Stomach (tissue), 9 donors: ENCODE data around the gene NSD2. TPM values are rescaled to one million over a fixed set of nuclear protein-coding genes. Genes with fewer than 3 reads are reported as not detected.

Experiments
- DNase-seq, 2 donors: peaks; one replicate each; pipeline versions ENCODE4 v3.0.0 to v3.0.0-alpha.2; 2013 to 2019
- H3K27ac ChIP-seq, 5 donors: fragments of 200-600 bp in 4 of 5; sonication (generic) in 4 of 5; one replicate each; pipeline ENCODE4 v1.5.1; 2013 to 2019; ENCODE audit warnings: mild to moderate bottlenecking in 1 of 5, moderate library complexity in 1 of 5
- H3K27me3 ChIP-seq, 3 donors: fragments of 200-600 bp; sonication (generic); one replicate each; pipeline ENCODE4 v1.5.1; 2017 to 2019; ENCODE audit warnings: mixed run types in 1 of 3
- H3K36me3 ChIP-seq, 4 donors: fragments of 200-600 bp; sonication (generic); 1 replicate in 3 of 4; 2 replicates in 1 of 4; pipeline ENCODE4 v1.5.1; 2016 to 2019
- H3K4me1 ChIP-seq, 4 donors: fragments of 200-600 bp; sonication (generic); one replicate each; pipeline ENCODE4 v1.5.1; 2016 to 2019
- H3K4me3 ChIP-seq, 4 donors: fragments of 200-600 bp; sonication (generic) in 3 of 4; one replicate each; pipeline ENCODE4 v1.5.1; 2016 to 2019; ENCODE audit warnings: mild to moderate bottlenecking in 1 of 4
- H3K9me3 ChIP-seq, 4 donors: fragments of 200-600 bp; sonication (generic); one replicate each; pipeline ENCODE4 v1.5.1; 2016 to 2019
- CTCF ChIP-seq, 7 experiments: fragments of 450-650 bp in 4 of 7; fragments of 200-600 bp in 3 of 7; sonication (generic) in 3 of 7; IDR thresholded peaks; one replicate each; pipeline ENCODE4 v1.5.1; 2016 to 2019; ENCODE audit warnings: antibody characterized with exemption in 7 of 7, control low read depth in 2 of 7, mild to moderate bottlenecking in 1 of 7
- EP300 ChIP-seq: sonication (generic); formaldehyde crosslinking; IDR thresholded peaks from one replicate; pipeline ENCODE4 v1.6.1; 2017; ENCODE audit warnings: antibody characterized with exemption
- POLR2A ChIP-seq, 4 donors: fragments of 450-650 bp; IDR thresholded peaks; one replicate each; pipeline ENCODE4 v1.6.1; 2016; ENCODE audit warnings: antibody characterized with exemption in 4 of 4, control low read depth in 2 of 4, mild to moderate bottlenecking in 1 of 4, moderate library complexity in 1 of 4
- POLR2AphosphoS5 ChIP-seq, 3 donors: sonication (generic); formaldehyde crosslinking; IDR thresholded peaks; one replicate each; pipeline ENCODE4 v1.6.1; 2016; ENCODE audit warnings: antibody characterized with exemption in 3 of 3
- WGBS, 5 donors: extraction: QIAGEN DNeasy Blood & Tissue Kit in 3 of 5; methylation state at CpG; one replicate each; pipeline versions ENCODE4 v1.1.5 to v1.1.7; 2013 to 2018; 5-methylcytosine and 5-hydroxymethylcytosine counted together
- intact Hi-C: fragments of 100-400 bp; cut with DNase I; formaldehyde crosslinking; loops from one replicate; pipeline ENCODE4 v1.15.1; 2023; ENCODE audit warnings: low total_unique reads
- polyA plus RNA-seq, 3 donors: library from polyadenylated mRNA; stranded (reverse); fragments of 200-250 nt; gene quantifications; one replicate each; pipeline ENCODE4 v1.2.3, GENCODE V29; 2013
- total RNA-seq, 5 donors: library from RNA; depleted of rRNA; stranded (reverse); fragments of >200 nt; gene quantifications; one replicate each; pipeline versions ENCODE4 v1.1.0 to v1.2.3, GENCODE V29; 2014 to 2016
- donor health status: healthy with polysubstance abuse.
- donor health status: Bipolar disorder and iron deficiency.
- donor health status: healthy.

The NSD2 gene
- total and polyA plus RNA-seq, 8 donors = 4.9 to 176 (median 56.9) TPM

DNA sequence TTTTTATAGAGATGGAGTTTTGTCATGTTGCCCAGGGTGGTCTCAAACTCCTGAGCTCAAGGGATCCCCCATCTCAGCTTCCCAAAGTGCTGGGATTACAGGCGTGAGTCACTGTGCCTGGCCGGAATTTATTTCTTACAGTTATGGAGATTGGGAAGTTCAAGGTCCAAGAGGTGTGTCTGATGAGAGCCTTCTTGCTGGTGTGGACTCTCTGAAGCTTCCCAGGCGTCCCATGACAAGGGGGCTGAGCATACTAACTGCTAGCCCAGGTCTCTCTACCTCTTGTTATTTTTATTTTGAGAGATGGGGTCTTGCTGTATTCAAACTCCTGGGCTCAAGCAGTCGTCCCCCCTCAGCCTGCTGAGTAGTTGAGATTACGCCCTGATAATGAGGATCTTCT is 2.9 kb upstream of the NSD2 start:
- H3K9me3 ChIP-seq = no peaks in the 10 kb centered on the region
- peaks cover 0 to 35% (median 0%) of the 10 kb centered on the region in 3 donors for H3K27me3 ChIP-seq
- intact Hi-C loops = no loop called here
- peaks cover 17 to 38% (median 29%) of the 10 kb centered on the region in 4 donors for H3K4me1 ChIP-seq
- peak; percentile 27 to 84 for DNase-seq
- 45 to 67% (median 57%) methylated on average over 5 of the region's 5 CpGs for WGBS, 5 donors
- no peak overlapping the region for H3K27ac ChIP-seq
- no peaks in the 10 kb centered on the region for H3K36me3 ChIP-seq
- TF ChIP-seq CTCF (IDR thresholded peaks at IDR 0.05) (no peak), EP300 (no peak), POLR2A (IDR thresholded peaks at IDR 0.05) (no peak), POLR2AphosphoS5 (IDR thresholded peaks at IDR 0.05) (no peak)
- no peak overlapping the region for H3K4me3 ChIP-seq

GRCh38 chr4:1868912-1869311 is 2.3 kb upstream of the NSD2 start:
- intact Hi-C loops = no loop called here
- peak overlapping the region in 3 of 5 donors; percentile 100 for H3K27ac ChIP-seq
- no peaks in the 10 kb centered on the region for H3K9me3 ChIP-seq
- H3K4me1 ChIP-seq = peaks cover 22 to 45% (median 35%) of the 10 kb centered on the region in 4 donors
- WGBS, 5 donors = 85 to 96% (median 93%) methylated on average over 3 of the region's 3 CpGs
- no peak for TF ChIP-seq POLR2AphosphoS5 (IDR thresholded peaks at IDR 0.05)
- no peak for TF ChIP-seq POLR2A (IDR thresholded peaks at IDR 0.05)
- no peak for TF ChIP-seq EP300
- no peak for TF ChIP-seq CTCF (IDR thresholded peaks at IDR 0.05)
- no peaks in the 10 kb centered on the region for H3K36me3 ChIP-seq
- no peak for DNase-seq
- H3K4me3 ChIP-seq = no peak overlapping the region
- peaks cover 0 to 29% (median 0%) of the 10 kb centered on the region in 3 donors for H3K27me3 ChIP-seq

- intact Hi-C loops = no loop called here
- H3K27me3 ChIP-seq = peaks cover 0 to 21% (median 0%) of the 10 kb centered on the region in 3 donors
Measured at GRCh38 chr4:1869530-1870327, 1.5 kb upstream of the NSD2 start.

GRCh38 chr4:1870328-1870577 is 940 bp upstream of the NSD2 start:
- Histone ChIP-seq H3K4me1 (peaks cover 22 to 55% (median 42%) of the 10 kb centered on the region in 4 donors), H3K9me3 (no peaks in the 10 kb centered on the region), H3K27ac (peak overlapping the region; percentile 98 to 100 (median 100)), H3K36me3 (no peaks in the 10 kb centered on the region), H3K27me3 (peaks cover 0 to 17% (median 0%) of the 10 kb centered on the region in 3 donors), H3K4me3 (peak overlapping the region; percentile 71 to 81 (median 81))
- TF ChIP-seq POLR2AphosphoS5 (IDR thresholded peaks at IDR 0.05) (no peak), EP300 (no peak), POLR2A (IDR thresholded peaks at IDR 0.05) (no peak), CTCF (IDR thresholded peaks at IDR 0.05) (no peak)
- peak; percentile 92 to 96 for DNase-seq
- intact Hi-C loops = no loop called here
- 0 to 1% (median 0%) methylated on average over 3 to 22 of the region's 22 CpGs for WGBS, 5 donors

More at GRCh38 chr4:1869530-1870327, 1.5 kb upstream of the NSD2 start:
- Histone ChIP-seq H3K36me3 (no peaks in the 10 kb centered on the region), H3K4me1 (peaks cover 22 to 53% (median 41%) of the 10 kb centered on the region in 4 donors), H3K4me3 (peak overlapping the region; percentile 71 to 81 (median 81)), H3K9me3 (no peaks in the 10 kb centered on the region), H3K27ac (peak overlapping the region; percentile 98 to 100 (median 100))
- no peak for DNase-seq
- WGBS, 5 donors = 36 to 43% (median 42%) methylated on average over 19 of the region's 19 CpGs
- no peak for TF ChIP-seq CTCF (IDR thresholded peaks at IDR 0.05)
- TF ChIP-seq POLR2AphosphoS5 (IDR thresholded peaks at IDR 0.05) = no peak
- TF ChIP-seq POLR2A (IDR thresholded peaks at IDR 0.05) = no peak
- no peak for TF ChIP-seq EP300
